AG10803 (cell line): ENCODE results near the gene ITGB3.

Experiments
- DNase-seq: peaks from one replicate; pipeline ENCODE4 v3.0.0; 2010; ENCODE audit warnings: low read depth
- H3K4me3 ChIP-seq: 2 replicates; pipeline ENCODE4 v1.5.1; 2011; ENCODE audit warnings: mild to moderate bottlenecking, low read length, control low read depth
- TF ChIP-seq, protein P1 (sequence below): conservative IDR thresholded peaks from 2 replicates; pipeline ENCODE4 v1.5.1; 2011; ENCODE audit warnings: mild to moderate bottlenecking, low read length, control low read depth, inconsistent platforms

ITGB3 gene

DNA sequence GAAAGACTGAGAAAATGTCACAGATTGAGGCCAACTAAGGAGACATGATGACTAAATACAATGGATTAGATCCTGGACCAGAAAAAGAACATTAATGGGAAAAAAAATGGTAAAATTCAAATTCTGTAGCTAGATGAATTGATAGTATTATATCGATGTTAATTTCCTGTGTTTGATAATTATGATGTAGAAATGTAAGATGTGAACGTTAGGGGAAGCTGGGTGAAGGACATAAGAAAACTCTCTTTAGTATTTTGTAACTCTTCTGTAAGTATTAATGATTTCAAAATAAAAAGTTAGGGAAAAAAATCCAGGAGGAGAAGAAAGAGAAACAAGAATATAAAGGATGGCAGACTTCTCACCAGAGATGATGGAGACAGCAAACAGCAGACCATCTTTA, 2.8 kb upstream of the ITGB3 start:
- DNase-seq, result no peak
- TF ChIP-seq, protein P1, sequence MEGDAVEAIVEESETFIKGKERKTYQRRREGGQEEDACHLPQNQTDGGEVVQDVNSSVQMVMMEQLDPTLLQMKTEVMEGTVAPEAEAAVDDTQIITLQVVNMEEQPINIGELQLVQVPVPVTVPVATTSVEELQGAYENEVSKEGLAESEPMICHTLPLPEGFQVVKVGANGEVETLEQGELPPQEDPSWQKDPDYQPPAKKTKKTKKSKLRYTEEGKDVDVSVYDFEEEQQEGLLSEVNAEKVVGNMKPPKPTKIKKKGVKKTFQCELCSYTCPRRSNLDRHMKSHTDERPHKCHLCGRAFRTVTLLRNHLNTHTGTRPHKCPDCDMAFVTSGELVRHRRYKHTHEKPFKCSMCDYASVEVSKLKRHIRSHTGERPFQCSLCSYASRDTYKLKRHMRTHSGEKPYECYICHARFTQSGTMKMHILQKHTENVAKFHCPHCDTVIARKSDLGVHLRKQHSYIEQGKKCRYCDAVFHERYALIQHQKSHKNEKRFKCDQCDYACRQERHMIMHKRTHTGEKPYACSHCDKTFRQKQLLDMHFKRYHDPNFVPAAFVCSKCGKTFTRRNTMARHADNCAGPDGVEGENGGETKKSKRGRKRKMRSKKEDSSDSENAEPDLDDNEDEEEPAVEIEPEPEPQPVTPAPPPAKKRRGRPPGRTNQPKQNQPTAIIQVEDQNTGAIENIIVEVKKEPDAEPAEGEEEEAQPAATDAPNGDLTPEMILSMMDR, result no peak
- H3K4me3 ChIP-seq, result no peak overlapping the region

DNA sequence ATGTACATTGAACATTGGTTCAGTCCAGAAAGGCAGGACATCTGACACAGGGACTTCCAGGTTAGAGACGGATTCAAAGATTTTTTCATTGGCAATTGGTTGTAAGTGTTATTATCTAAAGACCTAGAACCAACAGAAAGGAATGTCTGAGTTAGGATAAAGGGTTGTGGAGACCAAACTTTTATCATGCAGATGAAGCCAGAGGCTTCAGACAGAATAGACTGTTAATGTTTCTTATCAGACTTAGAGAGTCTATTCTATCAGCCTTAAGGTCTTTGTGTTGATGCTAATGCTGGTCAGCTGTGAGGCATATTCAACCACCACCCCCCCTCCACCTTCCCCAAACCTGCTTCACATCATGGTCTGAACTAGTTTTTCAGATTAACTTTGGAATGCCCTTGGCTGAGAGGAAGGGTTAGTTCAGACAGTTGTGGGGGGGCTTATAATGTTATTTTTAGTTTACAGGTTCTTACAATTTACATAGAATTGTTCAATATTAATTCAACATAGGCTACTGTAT, 2.1 kb upstream of the ITGB3 start:
- TF ChIP-seq, protein P1, result no peak
- no peak overlapping the region for H3K4me3 ChIP-seq
- no peak for DNase-seq

DNA sequence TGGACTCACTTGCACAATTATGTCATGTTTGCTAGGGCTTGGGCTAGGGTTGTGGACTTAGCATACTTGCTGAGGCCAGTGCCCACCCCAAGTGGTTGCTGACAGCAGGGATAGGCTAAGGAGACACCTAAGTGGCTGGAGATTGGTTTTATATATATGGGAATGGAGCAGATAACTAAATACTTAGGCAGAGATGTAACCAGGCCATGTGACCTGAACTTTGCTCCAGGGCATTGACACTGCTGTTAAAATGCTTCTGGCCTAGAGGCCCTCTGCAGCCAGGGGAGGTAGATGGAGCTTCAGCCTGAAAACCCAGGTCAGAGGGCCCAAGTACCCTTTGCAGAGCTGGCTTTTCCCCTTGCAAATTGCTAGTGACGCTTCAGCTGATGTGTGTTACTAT, 1.4 kb upstream of the ITGB3 start:
- no peak for DNase-seq
- TF ChIP-seq, protein P1, result no peak
- no peak overlapping the region for H3K4me3 ChIP-seq

DNA sequence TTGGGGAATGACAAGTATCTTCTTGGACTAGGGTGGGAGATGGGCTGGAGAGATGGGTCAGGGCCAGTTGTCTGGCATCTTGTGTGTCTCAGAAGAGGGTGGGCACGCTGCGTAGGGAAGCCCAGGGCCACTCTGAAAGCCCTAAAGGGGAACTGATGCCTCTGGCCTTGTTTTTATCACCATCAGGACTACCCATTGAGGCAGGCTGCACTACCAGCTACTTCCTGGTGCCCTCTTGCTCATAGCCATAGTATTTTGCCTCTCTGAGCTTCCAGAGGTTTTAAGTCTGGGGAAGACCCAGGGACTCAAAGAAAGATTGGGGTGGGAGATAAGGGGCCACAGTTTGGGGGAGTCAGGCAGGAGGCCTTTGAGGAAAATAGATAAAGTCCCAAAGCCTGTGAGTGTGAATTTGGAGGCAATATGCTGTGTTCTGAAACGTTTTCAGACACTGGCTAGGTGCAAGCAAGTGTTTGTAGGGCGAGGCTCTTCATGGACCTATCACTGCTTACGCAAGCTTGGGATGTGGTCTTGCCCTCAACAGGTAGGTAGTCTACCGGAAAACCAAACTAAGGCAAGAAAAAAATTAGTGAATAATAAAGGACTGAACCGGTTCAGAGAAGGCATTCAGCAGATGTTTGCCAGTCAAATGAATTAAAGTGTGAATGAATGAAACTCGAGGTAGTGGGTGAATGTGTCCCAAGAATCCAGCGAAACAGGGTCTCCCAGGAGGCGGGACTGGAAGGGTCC, 688 bp upstream of the ITGB3 start:
- TF ChIP-seq, protein P1, result 0 out of 2 replicates have a peak, but pooled peaks have one; percentile 1
- H3K4me3 ChIP-seq, result peak overlapping the region; percentile 53
- no peak for DNase-seq

DNA sequence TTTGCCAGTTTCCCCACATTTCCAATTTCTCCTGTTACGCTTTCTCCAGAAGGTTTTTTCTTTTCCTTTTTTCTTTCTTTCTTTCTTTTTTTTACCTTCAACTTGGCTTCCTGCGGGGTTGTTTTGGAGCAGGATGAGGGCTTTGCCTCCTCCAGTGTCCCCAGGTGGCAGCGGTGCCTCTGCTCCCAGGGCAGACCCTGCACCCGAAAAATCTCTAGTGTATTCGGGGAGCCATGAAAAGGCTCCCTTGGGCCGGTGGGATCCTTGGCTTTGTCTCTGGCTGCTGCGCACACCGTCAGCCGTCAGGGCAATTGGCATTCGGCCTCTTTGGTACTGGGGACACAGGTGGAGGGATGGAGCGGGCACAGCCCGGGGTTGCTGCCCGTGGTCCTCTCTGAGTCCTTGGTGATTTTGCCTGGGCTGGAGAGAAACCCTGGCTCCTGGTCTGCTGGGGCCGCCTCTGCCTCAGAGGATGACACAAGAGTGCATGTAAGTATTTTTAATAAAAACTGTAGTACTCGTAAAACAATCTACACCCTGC, 846 bp downstream of the ITGB3 start:
- peak overlapping the region; percentile 66 for H3K4me3 ChIP-seq
- no peak for DNase-seq
- TF ChIP-seq, protein P1, result no peak

DNA sequence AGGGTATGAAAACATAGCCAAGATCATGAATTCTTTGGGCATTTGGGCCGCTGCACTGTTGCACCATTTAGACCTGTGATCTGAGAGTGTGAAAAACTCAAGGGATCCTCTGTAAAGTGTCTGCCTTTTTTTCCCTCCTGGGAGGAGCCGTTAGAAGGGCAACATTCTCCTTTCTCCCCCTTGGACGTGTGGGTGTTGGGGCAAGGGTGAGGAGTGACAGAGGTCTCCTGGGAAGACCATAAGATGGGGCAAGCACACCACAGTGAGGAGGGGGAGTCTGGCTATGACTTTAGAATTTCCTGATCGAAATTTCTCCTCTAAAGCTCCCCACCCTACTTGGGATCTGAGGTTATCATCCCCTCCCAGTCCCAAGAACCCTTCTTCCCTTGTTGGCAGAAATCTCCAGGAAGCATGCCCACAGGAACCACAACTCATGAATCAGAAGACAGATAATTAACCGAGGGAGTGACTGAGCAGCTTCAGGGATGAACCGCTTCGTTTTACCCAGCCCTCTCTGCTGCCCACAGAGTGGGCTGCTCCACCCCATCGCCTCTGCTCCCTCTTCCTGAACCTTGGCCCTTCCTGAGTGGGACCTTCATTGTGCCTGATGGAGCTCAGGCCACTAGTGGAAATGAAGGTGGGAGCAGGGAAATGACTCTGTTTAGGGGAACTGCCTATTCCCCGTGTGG, 4.2 kb downstream of the ITGB3 start:
- TF ChIP-seq, protein P1, result no peak; the same call in 1 of the 2 replicates
- DNase-seq, result peak; percentile 89
- peak overlapping the region; percentile 20; the same call in 1 of the 2 replicates for H3K4me3 ChIP-seq
